GM21367 (cell line): ENCODE measurements around the gene LMO2.
A peak's percentile ranks its signal among the peaks of the same experiment; 100 is the strongest.

ENCODE experiments used
- ATAC-seq: cut with Tn5 transposase; IDR thresholded peaks from one replicate; pipeline ENCODE4 v1.9.1; 2021; ENCODE audit not compliant: unreplicated experiment

Gene LMO2

DNA sequence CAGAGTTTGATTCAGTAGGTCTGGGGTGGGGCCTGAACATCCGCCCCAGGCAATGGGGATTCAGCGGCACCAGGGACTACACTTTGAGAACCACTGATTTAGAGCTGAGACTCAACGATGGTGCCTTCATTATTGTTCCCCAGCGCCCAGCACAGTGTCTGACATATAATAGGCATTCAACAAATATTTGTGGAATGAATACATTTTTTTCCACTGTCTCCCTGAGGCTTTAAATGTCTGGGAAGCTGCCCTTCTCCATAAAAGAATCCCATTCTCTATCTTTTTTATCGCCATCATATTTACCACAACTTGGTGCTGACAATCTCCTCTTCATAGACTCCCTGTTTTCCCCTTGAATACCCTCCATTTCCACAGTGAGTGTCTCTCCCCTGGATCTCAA, 23.6 kb upstream of the LMO2 start:
- ATAC-seq: no peak

DNA sequence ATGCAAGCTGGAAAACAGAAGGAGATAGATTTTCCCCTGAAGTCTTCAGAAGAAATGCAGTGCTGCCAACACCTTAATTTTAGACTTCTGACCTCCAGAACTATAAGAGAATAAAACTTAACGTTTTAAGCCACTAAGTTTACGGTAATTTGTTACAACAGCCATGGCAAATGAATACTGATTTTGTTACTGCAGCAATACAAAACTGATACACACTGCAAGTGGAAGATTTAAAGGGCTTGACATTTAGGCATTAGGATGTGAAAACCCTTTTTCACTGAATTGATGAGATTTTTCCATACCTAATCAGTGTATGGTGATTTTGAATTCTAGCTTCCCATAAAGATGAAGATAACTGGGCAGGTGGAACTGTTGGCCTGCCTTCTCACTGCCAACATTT, 22.1 kb upstream of the LMO2 start:
- no peak for ATAC-seq

DNA sequence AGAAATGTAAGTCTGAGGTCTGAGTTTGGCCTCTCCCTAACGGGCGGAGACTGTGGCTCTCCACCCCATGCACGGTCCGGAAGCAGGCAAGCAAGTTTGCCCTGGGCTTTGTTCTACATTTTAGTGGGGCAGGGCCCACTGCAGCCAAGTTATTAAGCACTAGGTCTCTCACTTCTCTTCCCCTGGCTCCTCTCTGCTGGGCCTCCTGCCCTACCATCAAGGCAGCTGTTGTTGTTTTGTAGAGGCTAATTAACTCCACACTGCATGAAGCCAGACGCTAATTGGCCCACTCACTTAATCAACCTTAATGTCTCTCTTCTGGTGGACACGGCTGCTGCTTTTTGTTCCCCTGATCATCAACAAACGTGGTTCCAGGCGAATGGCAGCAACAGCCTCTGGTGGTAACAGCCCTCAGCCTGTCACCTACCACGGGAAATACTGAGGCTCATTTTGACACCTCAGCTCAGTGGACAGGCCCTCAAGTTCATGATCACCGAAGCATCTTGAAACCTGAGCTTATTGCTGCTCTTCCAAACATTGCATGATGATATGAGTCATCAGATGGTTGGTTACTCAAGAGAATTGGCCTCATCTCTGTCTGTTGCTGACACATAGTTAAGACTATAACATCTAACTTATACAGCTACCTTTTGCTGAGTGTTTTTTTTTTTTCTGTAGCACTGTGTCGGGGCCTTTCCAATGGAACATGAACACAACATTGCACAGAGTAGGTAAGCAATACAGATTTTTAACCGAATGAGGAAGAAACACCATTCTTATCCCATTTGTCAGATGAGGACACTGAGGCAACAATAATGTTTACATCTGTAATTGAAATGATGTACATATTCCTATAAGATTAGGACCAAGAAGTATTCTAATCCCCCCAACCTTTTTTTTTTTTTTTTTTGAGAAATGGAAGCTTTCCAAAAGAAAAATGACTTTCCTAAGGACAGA, 20.8 kb upstream of the LMO2 start:
- ATAC-seq: peak; percentile 75

DNA sequence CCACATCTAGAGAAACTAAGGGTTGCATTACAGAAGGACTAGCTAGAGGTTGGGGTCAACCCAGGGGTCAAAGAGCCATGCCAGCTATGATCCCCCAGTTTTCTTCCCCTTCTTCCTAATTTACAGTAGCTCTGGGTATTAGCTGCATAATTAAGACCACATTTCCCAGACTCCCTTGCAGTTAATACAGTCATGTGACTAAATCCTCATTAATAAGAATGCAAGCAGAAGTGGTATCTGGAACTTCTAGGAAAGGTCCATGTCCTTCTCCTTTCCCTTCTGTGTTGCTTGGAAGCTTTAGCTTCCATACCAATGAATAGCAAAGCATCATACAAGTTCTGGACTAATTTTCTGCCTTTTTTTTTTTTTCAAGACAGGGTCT, 19.1 kb upstream of the LMO2 start:
- no peak for ATAC-seq

DNA sequence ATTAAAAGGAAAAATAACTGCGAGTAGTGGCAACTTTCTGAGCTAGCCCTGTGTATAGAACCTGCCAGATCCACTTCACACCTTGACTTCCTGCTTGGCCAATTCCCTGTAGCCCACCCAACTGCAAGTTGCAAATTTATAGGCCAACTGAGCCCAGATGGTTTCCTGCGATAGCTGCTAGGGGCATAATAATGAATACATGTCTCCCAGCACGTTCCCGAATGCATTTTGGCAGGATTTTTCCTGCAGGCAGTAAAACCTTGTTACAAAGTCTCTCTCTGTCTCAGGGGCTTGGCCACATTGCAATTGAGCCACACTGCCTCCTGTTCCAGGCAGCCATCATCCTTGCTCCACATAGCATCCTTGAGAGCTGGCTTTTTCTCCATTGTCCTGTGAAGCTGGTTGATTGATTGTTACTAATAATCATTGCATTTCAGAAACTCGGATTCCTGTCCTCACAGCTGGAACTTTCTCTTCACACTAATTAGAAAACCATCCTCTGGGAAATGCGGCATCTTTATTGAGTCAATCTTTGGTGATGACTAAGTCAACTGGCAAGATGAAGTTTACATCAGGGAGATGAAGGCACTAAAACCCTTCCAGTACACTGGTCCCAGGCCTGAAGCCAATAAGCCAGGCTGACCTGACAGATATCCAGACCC, 18.6 kb upstream of the LMO2 start:
- ATAC-seq: no peak

DNA sequence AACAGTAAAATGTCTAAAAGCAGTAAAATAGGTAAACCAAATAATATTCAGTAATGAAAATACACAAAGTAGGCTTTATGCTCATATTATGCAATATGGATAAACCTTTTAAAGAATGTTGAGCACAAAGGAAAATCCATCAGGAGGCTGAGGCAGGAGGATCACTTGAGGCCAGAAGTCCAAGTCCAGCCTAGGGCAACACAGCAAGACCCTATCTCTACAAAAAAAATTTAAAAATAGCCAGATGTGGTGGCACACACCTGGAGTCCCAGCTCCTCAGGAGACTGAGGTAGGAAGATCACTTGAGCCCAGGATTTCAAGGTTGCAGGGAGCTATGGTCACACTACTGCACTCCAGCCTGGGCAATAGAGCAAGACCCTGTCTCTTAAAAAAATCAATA, 17.7 kb upstream of the LMO2 start:
- no peak for ATAC-seq

DNA sequence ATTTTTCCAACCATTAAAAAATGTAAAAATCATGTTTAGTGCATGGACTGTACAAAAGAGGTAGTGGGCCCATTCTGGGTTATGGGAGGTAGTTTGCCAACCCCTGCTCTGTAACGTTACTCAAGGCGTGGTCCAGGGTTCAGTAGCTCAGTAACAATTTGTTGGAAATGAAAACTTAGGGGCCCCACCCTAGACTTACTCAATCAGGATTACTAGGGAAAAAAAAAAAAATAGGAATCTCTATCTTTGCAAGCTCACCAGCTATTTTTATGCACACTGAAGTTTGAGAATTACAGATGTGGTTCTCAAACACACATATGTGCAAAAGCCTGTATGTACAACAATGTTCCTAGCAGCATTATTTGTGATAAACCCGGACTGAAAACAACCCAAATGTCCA, 17.3 kb upstream of the LMO2 start:
- no peak for ATAC-seq

DNA sequence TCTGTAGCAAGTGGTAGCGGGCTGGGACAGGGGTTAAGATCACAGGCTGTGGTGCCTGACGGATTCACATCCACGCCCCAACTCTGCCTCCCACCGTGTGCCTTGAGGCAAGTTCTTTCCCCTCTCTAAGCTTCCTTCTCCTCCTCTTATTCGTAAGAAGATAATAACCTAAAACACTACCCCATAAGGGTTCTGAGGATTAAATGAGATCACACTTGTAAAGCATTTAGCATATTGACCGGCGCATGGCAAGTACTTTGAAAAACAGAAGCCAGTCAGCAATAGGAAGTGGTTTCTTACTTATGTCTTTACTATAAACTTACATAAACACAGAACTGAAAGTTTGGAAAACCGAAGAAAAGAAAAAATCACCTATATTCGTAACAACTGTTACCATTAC, 15.5 kb upstream of the LMO2 start:
- ATAC-seq: no peak

DNA sequence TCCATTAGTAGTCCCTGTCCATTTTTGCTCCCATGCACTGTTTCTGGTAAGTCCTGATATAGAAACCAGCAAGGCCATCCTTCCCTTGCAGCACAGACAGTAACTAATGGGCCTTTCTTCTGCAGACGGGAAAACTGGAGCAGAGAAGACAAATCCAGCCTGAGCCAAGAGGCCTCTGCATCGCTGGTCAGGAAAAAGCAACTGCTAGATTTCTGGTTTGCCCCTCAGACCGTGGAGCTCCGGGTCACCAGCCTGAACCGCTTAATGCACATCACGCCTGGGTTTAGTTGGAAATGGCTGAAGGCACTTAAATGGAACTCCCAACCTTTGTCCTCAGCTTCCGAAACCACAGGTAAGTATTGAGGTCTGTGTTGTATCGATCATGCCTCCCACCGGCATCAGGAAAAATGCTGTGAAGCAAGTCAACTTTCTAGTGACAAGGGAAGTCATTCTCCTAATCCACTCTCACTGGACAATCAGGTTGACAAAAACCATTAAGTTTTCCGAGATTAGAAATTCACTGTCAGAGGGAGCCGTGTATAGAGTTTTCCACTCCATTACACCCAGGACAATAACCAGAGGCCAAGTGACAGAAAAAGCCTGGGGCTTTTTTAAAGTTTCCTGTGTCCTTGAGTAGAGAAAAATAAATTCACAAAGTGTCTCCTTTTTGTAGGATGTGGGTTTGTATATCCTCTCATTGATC, 14.8 kb upstream of the LMO2 start:
- no peak for ATAC-seq

DNA sequence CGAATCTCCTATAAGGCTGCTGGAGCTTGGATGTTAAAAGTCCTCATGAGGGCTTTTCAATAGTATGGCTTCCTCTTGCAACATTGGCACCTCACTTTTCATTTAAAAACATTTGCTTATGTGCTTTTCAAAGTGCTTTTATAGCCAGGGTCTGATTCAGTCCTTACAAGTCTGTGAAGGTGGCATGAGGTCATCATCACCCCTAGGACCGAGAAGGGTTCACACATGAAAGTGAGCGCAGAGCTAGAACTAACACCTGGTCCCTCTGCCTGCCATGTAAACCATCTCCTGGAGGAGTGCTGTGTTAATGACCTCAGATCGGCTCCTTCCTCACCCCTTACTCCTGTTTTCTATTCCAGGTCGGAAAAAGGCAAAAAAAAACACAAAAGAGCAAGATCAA, 12.2 kb upstream of the LMO2 start:
- ATAC-seq: no peak

DNA sequence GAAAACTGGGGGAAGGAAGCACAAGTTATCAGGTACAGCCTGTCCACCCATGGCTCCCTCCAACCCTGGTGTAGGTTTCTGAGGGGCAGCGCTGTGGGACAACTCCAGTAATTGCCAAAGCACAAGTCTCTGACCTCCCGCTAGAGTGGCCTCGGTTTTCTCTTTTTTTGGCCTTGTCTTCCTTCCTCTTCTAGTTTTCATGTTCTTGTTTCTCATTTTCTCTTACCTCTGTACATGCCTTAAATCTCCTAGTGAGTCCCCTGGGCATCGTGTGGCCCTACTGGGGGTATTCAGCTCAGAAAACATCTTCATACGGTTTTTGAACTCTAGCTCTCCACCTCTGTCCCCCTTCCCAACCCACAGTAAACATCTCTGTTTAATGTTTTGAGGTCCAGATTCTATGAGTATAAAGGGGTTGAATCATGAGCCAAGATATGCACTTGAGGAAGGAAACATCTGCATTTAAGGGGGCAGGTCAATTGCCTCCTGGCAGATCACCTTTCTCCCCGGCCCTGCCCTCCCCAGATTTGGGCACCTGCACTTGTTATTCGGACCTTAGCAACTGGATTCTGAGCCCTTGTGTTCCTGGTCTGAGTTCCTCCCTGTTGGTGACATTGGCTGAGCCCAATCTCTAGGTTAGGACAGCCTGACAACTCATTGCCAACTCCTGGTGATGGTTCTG, 8.4 kb upstream of the LMO2 start:
- no peak for ATAC-seq

DNA sequence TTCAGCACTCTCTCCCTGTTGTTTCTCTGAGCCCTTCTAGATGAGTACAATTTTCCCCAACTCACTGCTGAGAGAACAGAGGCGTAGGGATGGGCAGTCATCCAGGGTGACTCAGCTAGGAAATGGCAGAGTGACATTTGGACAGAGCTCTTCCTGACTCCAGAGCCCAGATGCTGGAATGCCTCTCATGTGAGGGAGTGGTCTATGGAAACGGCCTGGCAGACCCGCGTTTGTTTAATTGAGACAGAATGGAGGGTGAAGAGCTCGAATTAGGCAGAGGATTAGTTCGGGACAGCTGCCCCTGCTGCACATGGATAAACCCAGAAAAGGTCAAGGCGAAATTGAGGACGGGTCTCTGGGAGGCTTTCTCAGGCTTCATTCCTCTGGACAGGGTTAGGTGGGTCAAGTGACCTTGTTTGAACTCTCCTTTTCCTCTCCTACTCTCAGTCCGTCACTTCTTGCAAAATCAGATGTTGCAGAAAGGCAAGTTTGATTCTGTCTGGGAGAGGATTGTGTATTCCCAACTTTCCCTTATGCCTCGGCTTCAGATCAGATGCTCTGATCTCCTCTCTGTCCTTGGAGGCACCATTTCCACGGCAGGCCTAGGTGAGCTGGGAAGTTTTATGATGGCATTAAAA, 7.6 kb upstream of the LMO2 start:
- ATAC-seq: no peak

DNA sequence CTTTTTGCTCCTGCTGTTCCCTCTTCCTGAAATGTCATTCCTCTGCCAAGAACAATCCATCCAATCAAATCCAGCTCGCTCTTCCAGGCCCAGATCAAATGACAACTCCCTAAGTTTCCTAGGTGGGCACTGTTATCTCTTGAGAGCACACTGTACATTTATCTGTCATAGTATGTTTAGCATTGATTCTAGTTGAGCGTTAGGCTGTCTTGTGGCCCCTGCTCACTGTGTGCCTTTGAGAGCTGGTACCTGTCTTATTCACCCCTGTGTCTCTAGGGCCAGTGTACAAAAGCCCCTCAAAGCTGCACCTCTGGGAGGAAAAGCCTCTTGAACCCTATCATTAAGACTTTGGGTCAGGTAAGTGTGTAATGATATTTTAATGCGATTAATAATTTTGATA, 7.1 kb upstream of the LMO2 start:
- ATAC-seq: no peak

DNA sequence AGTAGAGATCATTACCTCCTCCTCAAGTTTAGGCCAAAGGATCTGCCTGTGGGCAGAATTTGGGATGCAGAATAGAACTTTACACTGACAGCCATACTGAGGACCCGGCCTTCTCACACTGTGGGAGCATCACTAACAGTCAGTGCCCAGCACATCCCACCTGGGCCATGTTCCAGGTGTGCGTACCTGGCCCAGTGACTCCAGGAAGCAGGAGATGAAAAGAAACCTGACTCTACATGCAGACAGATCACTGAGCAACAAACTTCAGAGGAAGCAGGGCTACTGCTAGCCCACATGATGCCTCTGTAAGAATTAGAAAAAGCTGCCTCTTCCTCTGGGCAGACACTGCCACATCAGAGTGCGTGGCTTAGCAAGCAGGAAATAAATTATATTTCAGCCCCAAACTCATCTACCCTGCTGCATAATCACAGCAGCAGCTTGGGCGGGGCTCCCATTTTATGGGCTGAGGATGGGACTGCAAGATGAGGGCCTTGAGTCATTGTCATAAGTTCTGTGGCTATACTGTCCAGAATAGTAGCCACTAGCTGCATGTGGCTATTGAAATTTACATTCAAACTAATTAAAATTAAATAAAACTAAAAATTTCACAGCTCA, 6.0 kb upstream of the LMO2 start:
- ATAC-seq: no peak

DNA sequence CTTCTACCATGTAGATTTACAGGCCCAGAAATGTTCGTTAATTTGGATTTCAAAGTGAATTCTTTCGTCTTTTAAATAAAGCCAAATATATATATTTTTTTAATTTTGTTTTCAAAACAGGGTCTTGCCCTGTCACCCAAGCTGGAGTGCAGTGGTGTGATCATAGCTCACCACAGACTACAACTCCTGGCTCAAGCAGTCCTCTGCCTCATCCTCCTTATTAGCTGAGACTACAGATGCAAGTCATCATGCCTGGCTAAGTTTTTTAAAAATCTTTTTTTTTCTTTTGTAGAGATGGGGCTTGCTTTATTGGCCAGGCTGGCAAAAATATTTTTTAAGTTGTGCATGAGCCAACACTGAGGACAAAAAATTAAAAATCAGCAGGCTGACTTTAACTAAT, 5.0 kb upstream of the LMO2 start:
- ATAC-seq: no peak

DNA sequence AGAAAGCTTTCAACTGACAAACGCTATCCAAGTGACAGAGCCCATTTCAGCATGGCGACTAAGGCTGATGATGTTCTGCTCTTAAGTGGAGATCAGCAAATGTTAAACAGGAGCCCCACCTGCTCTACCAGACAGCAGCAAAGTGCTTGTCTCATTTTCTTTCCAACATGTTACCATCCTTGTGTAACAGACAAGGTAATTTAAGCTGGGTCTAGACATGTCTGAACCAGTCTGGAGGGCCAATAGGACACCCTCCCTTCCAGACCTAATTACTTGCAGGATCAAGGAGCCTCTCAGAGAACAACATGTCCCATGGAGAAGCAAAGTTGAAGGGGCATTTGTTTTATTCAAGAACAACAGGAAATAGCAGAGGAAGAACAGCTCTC, 3.9 kb upstream of the LMO2 start:
- no peak for ATAC-seq

DNA sequence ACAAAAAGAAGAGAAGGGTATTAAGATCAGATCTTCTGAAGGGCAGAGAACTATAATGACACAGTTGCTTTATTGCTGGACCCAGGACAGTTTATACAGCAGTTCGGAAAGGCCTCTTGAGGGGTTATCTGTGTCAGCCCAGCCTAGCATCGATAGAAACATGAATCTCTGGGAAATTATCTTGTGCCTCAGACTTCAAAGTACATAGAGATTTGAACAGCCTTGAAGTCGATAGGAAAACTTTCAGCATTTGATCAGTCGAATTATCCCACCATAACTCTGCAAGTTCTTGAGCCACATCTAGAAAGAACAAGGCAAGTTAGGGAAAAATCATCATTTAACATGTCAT, 2.5 kb upstream of the LMO2 start:
- no peak for ATAC-seq

DNA sequence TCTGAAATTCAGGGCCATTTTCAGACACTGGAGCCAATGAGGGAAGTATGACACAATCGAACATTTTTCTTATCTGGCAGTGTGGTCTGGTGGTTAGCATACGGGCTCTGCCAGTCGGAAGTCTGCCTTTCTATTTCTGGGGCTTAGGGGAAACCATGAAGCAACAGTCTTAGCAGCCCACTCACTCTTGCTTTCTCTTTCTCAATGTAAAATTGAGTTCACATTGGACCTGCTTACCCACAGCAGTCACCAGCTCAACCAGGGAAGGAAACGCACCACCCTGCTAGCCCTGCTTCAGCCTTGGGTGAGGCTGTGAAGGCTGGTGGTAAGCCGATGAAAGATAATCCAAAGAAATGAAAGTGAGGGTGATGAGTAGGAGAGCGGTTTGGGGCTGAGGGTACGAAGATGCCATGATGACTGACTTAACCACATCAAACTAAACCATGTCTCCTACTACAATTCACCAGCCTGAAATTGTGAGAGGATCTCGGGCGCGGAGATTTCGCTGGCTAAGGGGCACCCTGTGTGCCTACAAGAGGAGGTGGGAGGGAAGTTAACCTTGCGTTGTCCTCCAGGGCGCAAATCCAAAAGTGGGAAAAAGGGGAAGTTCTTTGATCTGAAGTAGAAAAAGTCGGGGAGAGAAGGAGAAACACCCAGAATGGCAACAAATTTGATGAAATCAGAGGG, 2.0 kb upstream of the LMO2 start:
- ATAC-seq: peak; percentile 81

DNA sequence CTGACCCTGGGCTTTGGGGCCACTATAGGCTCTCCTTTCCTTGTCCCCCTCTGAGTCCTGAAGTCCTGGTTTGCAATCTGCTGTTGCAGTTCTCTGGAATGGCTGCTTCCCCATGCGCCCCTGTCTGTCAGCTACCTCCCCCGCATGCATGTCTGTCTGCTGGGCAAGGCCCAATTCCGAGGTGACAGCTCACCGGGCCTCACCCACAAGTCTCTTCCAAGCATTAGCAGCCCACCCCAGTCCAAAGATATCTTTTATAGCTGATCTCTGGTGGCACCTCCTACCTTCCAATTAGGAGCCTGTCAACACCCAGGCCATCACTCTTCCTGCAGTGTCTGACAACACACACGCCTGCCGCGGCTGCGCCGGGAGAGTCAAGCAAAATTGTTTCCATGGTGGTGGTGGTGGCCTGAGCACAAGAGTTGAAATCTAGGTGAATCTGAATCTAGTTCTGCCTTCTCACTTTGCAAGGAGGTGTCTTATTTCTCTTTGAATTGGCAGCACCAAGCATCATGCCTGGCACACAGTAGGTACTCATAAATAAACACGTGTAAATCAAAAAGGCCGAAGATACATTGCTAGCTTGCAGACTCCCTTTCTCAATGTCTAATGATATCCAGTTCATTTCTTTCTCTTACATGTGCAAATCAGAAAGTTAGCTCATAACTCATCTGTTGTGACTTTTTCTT, 1.2 kb upstream of the LMO2 start:
- ATAC-seq: no peak
